SH-SY5Y (cell line): ENCODE results near the gene TMEM119.

ENCODE experiments used
- GATA2 ChIP-seq: IDR thresholded peaks from 2 replicates; pipeline ENCODE4 v1.6.1; 2011; ENCODE audit warnings: mild to moderate bottlenecking, low read depth, low read length
- GATA3 ChIP-seq: IDR thresholded peaks from 2 replicates; pipeline ENCODE4 v1.6.1; 2011; ENCODE audit warnings: low read depth, mild to moderate bottlenecking, low read length, moderate library complexity

- TF ChIP-seq GATA2 = no peak
- TF ChIP-seq GATA3 = no peak
Measured at GRCh38 chr12:108597559-108598471, at the start of gene TMEM119.
